Heart left ventricle (tissue), 16 donors: ENCODE measurements around the gene IMMP2L. TPM values are rescaled to one million over a fixed set of nuclear protein-coding genes. Genes with fewer than 3 reads are reported as not detected.

ENCODE experiments used
- ATAC-seq, 4 donors: fragments of 200-7000 bp; cut with Tn5 transposase; one replicate each; pipeline ENCODE4 v1.9.1; 2020 to 2022; ENCODE audit warnings: moderate library complexity in 4 of 4, mild to moderate bottlenecking in 3 of 4, moderate number of reproducible peaks in 1 of 4
- DNase-seq, 5 donors: peaks; one replicate each; pipeline ENCODE4 v3.0.0-alpha.2; 2020
- H3K27ac ChIP-seq, 12 donors: fragments of 200-600 bp; sonication (generic) in 4 of 12; one replicate each; pipeline versions ENCODE4 v1.5.0 to v1.8.0; 2016 to 2022; ENCODE audit warnings: mild to moderate bottlenecking in 2 of 12
- H3K27me3 ChIP-seq, 9 donors: fragments of 200-600 bp; sonication (generic) in 2 of 9; one replicate each; pipeline versions ENCODE4 v1.5.1 to v1.8.0; 2016 to 2022; ENCODE audit warnings: mild to moderate bottlenecking in 3 of 9
- H3K36me3 ChIP-seq, 9 donors: fragments of 200-600 bp; sonication (generic) in 2 of 9; one replicate each; pipeline versions ENCODE4 v1.5.0 to v1.8.0; 2018 to 2022; ENCODE audit warnings: mild to moderate bottlenecking in 2 of 9
- H3K4me1 ChIP-seq, 12 donors: fragments of 200-600 bp; sonication (generic) in 4 of 12; one replicate each; pipeline versions ENCODE4 v1.5.0 to v1.8.0; 2016 to 2022; ENCODE audit warnings: mild to moderate bottlenecking in 3 of 12
- H3K4me3 ChIP-seq, 12 donors: fragments of 200-600 bp; sonication (generic) in 4 of 12; one replicate each; pipeline versions ENCODE4 v1.5.0 to v1.8.0; 2017 to 2022; ENCODE audit warnings: mild to moderate bottlenecking in 9 of 12, moderate library complexity in 4 of 12
- H3K9me3 ChIP-seq, 12 donors: fragments of 200-600 bp; sonication (generic) in 4 of 12; one replicate each; pipeline versions ENCODE4 v1.5.0 to v1.8.0; 2016 to 2022; ENCODE audit warnings: mild to moderate bottlenecking in 1 of 12
- CTCF ChIP-seq, 12 donors: fragments of 200-600 bp; sonication (generic) in 4 of 12; IDR thresholded peaks; one replicate each; pipeline versions ENCODE4 v1.5.0 to v1.8.0; 2018 to 2022; ENCODE audit warnings: antibody characterized with exemption in 12 of 12, mild to moderate bottlenecking in 5 of 12
- POLR2A ChIP-seq, 2 donors: fragments of 450-650 bp; IDR thresholded peaks; one replicate each; pipeline ENCODE4 v1.6.1; 2017; ENCODE audit warnings: antibody characterized with exemption in 2 of 2, mild to moderate bottlenecking in 2 of 2, moderate library complexity in 2 of 2
- WGBS, 4 donors: extraction: QIAGEN DNeasy Blood & Tissue Kit in 2 of 4; methylation state at CpG; one replicate each; pipeline versions ENCODE4 v1.1.5 to v1.1.7; 2013 to 2018; 5-methylcytosine and 5-hydroxymethylcytosine counted together
- intact Hi-C, 10 donors: fragments of 100-400 bp; cut with DNase I; formaldehyde crosslinking; loops; one replicate each; pipeline versions ENCODE4 v1.11.1 to v1.14.2; 2022
- polyA plus RNA-seq, 2 donors: library from polyadenylated mRNA; stranded (reverse); fragments of 200-250 nt; gene quantifications; one replicate each; pipeline ENCODE4 v1.2.3, GENCODE V29; 2013
- total RNA-seq, 9 donors: library from RNA; depleted of rRNA in 2 of 9; stranded (reverse); fragments of >200 nt in 2 of 9; fragmentation: NEBNext Ultra II Directional in 3 of 9; extraction: Animal tissue kit (Norgen Biotek cat#: 25700) in 3 of 9; gene quantifications; one replicate each; pipeline versions ENCODE4 v1.1.0 to v1.2.4, GENCODE V29; 2016 to 2023
- donor health status: ischemic (EF 13 %, LVEDD 7.1; RV severe dilation, severe dysfunction).
- donor health status: healthy with polysubstance abuse.
- donor health status: DM: no; HTN: yes; CAD: no.
- donor health status: DM: no; HTN: no; CAD: no.
- donor health status: ischemic (EF 25% LVEDD 6.9; RV normal size, moderate dysfunction).
- donor health status: ischemic (EF 25% LVEDD 5.7; RV mildly dilated, moderate dysfunction).
- donor health status: healthy.
- donor health status: DM: yes; HTN: yes; CAD: no.
- donor health status: ischemic (EF 35%, LVEDD 5.7; RV mildly dilated, moderate dysfunction).
- donor health status: nonischemic (EF 11% LVEDD 7.7; RV severe dilation, severe dysfunction).
- donor health status: DM: yes; HTN: yes; CAD: no.
- donor health status: PGD.
- donor health status: ischemic (EF 29% LVEDD 5.4; RV normal size, mild dysfunction).
- donor health status: nonischemic (EF 23%, LVEDD 6.1; RV moderate dilation, normal function).

Gene IMMP2L
- total and polyA plus RNA-seq, 11 donors = 5.1 to 17.2 (median 15.9) TPM

- Histone ChIP-seq H3K4me3 (no peak overlapping the region), H3K36me3 (no peaks in the 10 kb centered on the region), H3K4me1 (no peaks in the 10 kb centered on the region), H3K27me3 (no peaks in the 10 kb centered on the region), H3K9me3 (peaks cover 0 to 6% (median 0%) of the 10 kb centered on the region in 12 donors), H3K27ac (no peak overlapping the region)
- TF ChIP-seq CTCF (IDR thresholded peaks at IDR 0.05) (no peak), POLR2A (IDR thresholded peaks at IDR 0.05) (no peak)
- DNase-seq (no peak), ATAC-seq (no peak)
- intact Hi-C loops = no loop called here
- WGBS, 4 donors = 95 to 97% (median 96%) methylated on average over 8 of the region's 8 CpGs
Observed at GRCh38 chr7:111196655-111197054, 365.6 kb downstream of the IMMP2L start.

- Histone ChIP-seq H3K36me3 (no peaks in the 10 kb centered on the region), H3K9me3 (peaks cover 0 to 11% (median 0%) of the 10 kb centered on the region in 12 donors), H3K27me3 (no peaks in the 10 kb centered on the region), H3K4me3 (no peak overlapping the region), H3K27ac (no peak overlapping the region), H3K4me1 (no peaks in the 10 kb centered on the region)
- 86 to 91% (median 89%) methylated on average over 3 of the region's 3 CpGs for WGBS, 4 donors
- TF ChIP-seq CTCF (IDR thresholded peaks at IDR 0.05) (no peak), POLR2A (IDR thresholded peaks at IDR 0.05) (no peak)
- ATAC-seq (no peak), DNase-seq (no peak)
- intact Hi-C loops = no loop called here
Observed at GRCh38 chr7:111192614-111193413, 369.5 kb downstream of the IMMP2L start.

- ATAC-seq = no peak
- intact Hi-C loops = no loop called here
- H3K4me1 ChIP-seq = no peaks in the 10 kb centered on the region
- no peak for DNase-seq
- WGBS, 4 donors = 64 to 79% (median 77%) methylated on average over 2 of the region's 2 CpGs
- H3K36me3 ChIP-seq = no peaks in the 10 kb centered on the region
- no peak overlapping the region for H3K27ac ChIP-seq
- no peak for TF ChIP-seq POLR2A (IDR thresholded peaks at IDR 0.05)
- peaks cover 0 to 13% (median 0%) of the 10 kb centered on the region in 12 donors for H3K9me3 ChIP-seq
- no peak overlapping the region for H3K4me3 ChIP-seq
- H3K27me3 ChIP-seq = no peaks in the 10 kb centered on the region
Observed at GRCh38 chr7:111190804-111191203, 371.5 kb downstream of the IMMP2L start.

- Histone ChIP-seq H3K27me3 (no peaks in the 10 kb centered on the region), H3K4me3 (no peak overlapping the region), H3K36me3 (no peaks in the 10 kb centered on the region), H3K9me3 (peaks cover 0 to 13% (median 0%) of the 10 kb centered on the region in 12 donors), H3K4me1 (no peaks in the 10 kb centered on the region), H3K27ac (no peak overlapping the region)
- no peak for TF ChIP-seq POLR2A (IDR thresholded peaks at IDR 0.05)
- no peak for TF ChIP-seq CTCF (IDR thresholded peaks at IDR 0.05)
- ATAC-seq (no peak), DNase-seq (no peak)
- 70 to 91% (median 85%) methylated on average over 3 of the region's 3 CpGs for WGBS, 4 donors
- intact Hi-C loops = no loop called here
Observed at GRCh38 chr7:111184987-111185386, 377.3 kb downstream of the IMMP2L start.
